Body of pancreas (tissue), 4 donors: ENCODE measurements around the gene INAFM2.

Experiments used
- CTCF ChIP-seq, 7 experiments: fragments of 450-650 bp in 4 of 7; fragments of 200-600 bp in 3 of 7; sonication (generic) in 3 of 7; IDR thresholded peaks; one replicate each; pipeline ENCODE4 v1.5.1; 2016 to 2019; ENCODE audit warnings: antibody characterized with exemption in 7 of 7
- POLR2A ChIP-seq, 3 donors: fragments of 450-650 bp; IDR thresholded peaks; one replicate each; pipeline ENCODE4 v1.6.1; 2016; ENCODE audit warnings: antibody characterized with exemption in 3 of 3, mild to moderate bottlenecking in 2 of 3

GRCh38 chr15:40365624-40366456 is 42.3 kb downstream of the INAFM2 start:
- TF ChIP-seq CTCF (IDR thresholded peaks at IDR 0.05) = no peak
- no peak for TF ChIP-seq POLR2A (IDR thresholded peaks at IDR 0.05)
